IMR-90 (cell line): Measurements from ENCODE around the gene DSP. TPM values are rescaled to one million over a fixed set of nuclear protein-coding genes. Genes with fewer than 3 reads are reported as not detected.

Experiments used
- ATAC-seq: fragments of 200-7000 bp; cut with Tn5 transposase; 2 replicates; pipeline ENCODE4 v1.9.1; 2020; ENCODE audit warnings: low read depth, mild to moderate bottlenecking, moderate library complexity
- BruUV-seq: library from RNA; stranded (reverse); fragments of 400-500 nt; replicated peaks from 2 replicates; lab custom pipeline; 2021; lab: Mats Ljungman, UMichigan
- CTCF ChIA-PET: fragments of 300-600 bp; formaldehyde crosslinking; extraction: SDS; loops from one replicate; lab custom pipeline; 2021; ENCODE audit warnings: antibody characterized with exemption; lab: Yijun Ruan, JAX
- POLR2A ChIA-PET: fragments of 300-600 bp; sonication (Branson Sonifier 250); formaldehyde crosslinking; loops from one replicate; lab custom pipeline; 2022; ENCODE audit warnings: antibody characterized with exemption; ENCODE audit not compliant: unreplicated experiment; lab: Charles Lee
- DNase-seq: peaks from one replicate; pipeline ENCODE4 v3.0.0; 2013
- H2AFZ ChIP-seq: replicated peaks from 2 replicates; pipeline ENCODE3; 2013; ENCODE audit warnings: low read length, mild to moderate bottlenecking; ENCODE audit not compliant: poor library complexity
- H2AK5ac ChIP-seq: 2 replicates; pipeline ENCODE4 v1.6.1; 2013; ENCODE audit warnings: low read depth, low read length, inconsistent platforms
- H2AK9ac ChIP-seq: replicated peaks from 2 replicates; pipeline ENCODE3; 2013; ENCODE audit warnings: mild to moderate bottlenecking, low read depth, low read length, moderate library complexity; ENCODE audit not compliant: poor library complexity
- H2BK120ac ChIP-seq: 2 replicates; pipeline ENCODE4 v1.6.1; 2013; ENCODE audit warnings: low read depth, low read length, inconsistent platforms
- H2BK15ac ChIP-seq: 3 replicates; pipeline ENCODE4 v1.6.1; 2013; ENCODE audit warnings: low read depth, low read length, inconsistent platforms
- H2BK20ac ChIP-seq: 2 replicates; pipeline ENCODE4 v1.6.1; 2013; ENCODE audit warnings: low read depth, mild to moderate bottlenecking, inconsistent platforms, low read length, moderate library complexity
- H2BK5ac ChIP-seq: 2 replicates; pipeline ENCODE4 v1.6.1; 2013; ENCODE audit warnings: mild to moderate bottlenecking, low read depth, low read length, inconsistent platforms; ENCODE audit not compliant: poor library complexity, severe bottlenecking
- H3K14ac ChIP-seq: replicated peaks from 2 replicates; pipeline ENCODE4 v1.6.1; 2013; ENCODE audit warnings: low read depth, low read length, inconsistent platforms
- H3K18ac ChIP-seq: 2 replicates; pipeline ENCODE4 v1.6.1; 2013; ENCODE audit warnings: low read depth, low read length, control low read depth
- H3K23ac ChIP-seq: 2 replicates; pipeline ENCODE4 v1.6.1; 2013; ENCODE audit warnings: low read depth, low read length, inconsistent platforms
- H3K27ac ChIP-seq: 2 replicates; pipeline ENCODE4 v1.5.1; 2013; ENCODE audit warnings: mild to moderate bottlenecking, control low read depth, low read length; ENCODE audit not compliant: insufficient read depth
- H3K27me3 ChIP-seq: 2 replicates; pipeline ENCODE4 v1.6.1; 2013; ENCODE audit warnings: low read length; ENCODE audit not compliant: control insufficient read depth, insufficient read depth
- H3K36me3 ChIP-seq: 2 replicates; pipeline ENCODE4 v1.6.1; 2013; ENCODE audit warnings: low read length, mixed read lengths; ENCODE audit not compliant: control insufficient read depth, insufficient read depth
- H3K4ac ChIP-seq: 2 replicates; pipeline ENCODE4 v1.6.1; 2013; ENCODE audit warnings: low read depth, low read length, inconsistent platforms
- H3K4me1 ChIP-seq: 2 replicates; pipeline ENCODE4 v1.6.1; 2013; ENCODE audit warnings: low read length, mixed read lengths; ENCODE audit not compliant: control insufficient read depth, insufficient read depth
- H3K4me2 ChIP-seq: 2 replicates; pipeline ENCODE4 v1.6.1; 2013; ENCODE audit warnings: low read depth, mild to moderate bottlenecking, control low read depth, low read length, moderate library complexity
- H3K4me3 ChIP-seq: 2 replicates; pipeline ENCODE4 v1.5.1; 2013; ENCODE audit warnings: low read depth, mild to moderate bottlenecking, control low read depth, low read length, moderate library complexity; ENCODE audit not compliant: insufficient read depth
- H3K56ac ChIP-seq: 2 replicates; pipeline ENCODE4 v1.6.1; 2013; ENCODE audit warnings: low read length, inconsistent platforms; ENCODE audit not compliant: insufficient read depth; ENCODE audit errors: extremely low read depth
- H3K79me1 ChIP-seq, 2 experiments: 2 replicates each; pipeline ENCODE4 v1.6.1; 2013; ENCODE audit warnings: low read length in 2 of 2, inconsistent platforms in 1 of 2, low read depth in 1 of 2
- H3K9ac ChIP-seq: 2 replicates; pipeline ENCODE4 v1.6.1; 2013; ENCODE audit warnings: low read depth, low read length, control low read depth
- H3K9me1 ChIP-seq: 2 replicates; pipeline ENCODE4 v1.6.1; 2013; ENCODE audit warnings: low read length, inconsistent platforms; ENCODE audit not compliant: insufficient read depth
- H3K9me3 ChIP-seq: 2 replicates; pipeline ENCODE4 v1.6.1; 2013; ENCODE audit warnings: low read length; ENCODE audit not compliant: control insufficient read depth, insufficient read depth
- H4K20me1 ChIP-seq: 2 replicates; pipeline ENCODE4 v1.6.1; 2013; ENCODE audit warnings: low read length, inconsistent platforms; ENCODE audit not compliant: insufficient read depth
- H4K5ac ChIP-seq: 2 replicates; pipeline ENCODE4 v1.6.1; 2013; ENCODE audit warnings: mild to moderate bottlenecking, low read depth, low read length, control low read depth
- H4K8ac ChIP-seq, 2 experiments: 2 replicates each; pipeline ENCODE4 v1.6.1; 2013; ENCODE audit warnings: low read depth in 2 of 2, low read length in 2 of 2, control low read depth in 1 of 2, inconsistent platforms in 1 of 2
- H4K91ac ChIP-seq: 2 replicates; pipeline ENCODE4 v1.6.1; 2013; ENCODE audit warnings: low read depth, low read length, inconsistent platforms; ENCODE audit not compliant: insufficient read depth
- POLR2A ChIP-seq: IDR thresholded peaks from 2 replicates; pipeline ENCODE4 v1.6.1; 2012; ENCODE audit warnings: mild to moderate bottlenecking, low read depth, low read length
- WGBS, 2 experiments: methylation state at CpG; one replicate each; pipeline versions ENCODE4 v1.1.5 to v1.1.7; 2013; ENCODE audit warnings: missing lambda C conversion rate in 2 of 2; ENCODE audit not compliant: insufficient read length in 1 of 2; ENCODE audit errors: extremely low coverage in 2 of 2; 5-methylcytosine and 5-hydroxymethylcytosine counted together
- dilution Hi-C: fragments of 300-500 bp; cut with HindIII; formaldehyde crosslinking; loops from one replicate; pipeline ENCODE4 v1.14.3; 2018; ENCODE audit warnings: low sequenced_read_pairs; ENCODE audit not compliant: unreplicated experiment
- in situ Hi-C: fragments of 300-500 bp; cut with MboI; formaldehyde crosslinking; loops from 3 replicates; pipeline ENCODE4 v1.14.3; 2019; ENCODE audit warnings: low sequenced_read_pairs, inconsistent platforms, mixed read lengths
- intact Hi-C: fragments of 100-400 bp; cut with micrococcal nuclease; formaldehyde crosslinking; loops from 2 replicates; pipeline ENCODE4 v1.10.0; 2022
- polyA plus RNA-seq, 3 experiments: library from polyadenylated mRNA; depleted of rRNA; stranded (reverse); fragments of >200 nt; gene quantifications; 2 replicates each; pipeline ENCODE4 v1.2.3, GENCODE V29; 2012; ENCODE audit warnings: low replicate concordance in 1 of 3
- total RNA-seq: library from RNA; depleted of rRNA; stranded (reverse); fragments of >200 nt; gene quantifications from 2 replicates; pipeline ENCODE4 v1.2.3, GENCODE V29; 2012

Gene DSP
- total and polyA plus RNA-seq, 2 of the 4 experiments (the other 2 are of a cell fraction): 7.1 to 20.1 TPM

DNA sequence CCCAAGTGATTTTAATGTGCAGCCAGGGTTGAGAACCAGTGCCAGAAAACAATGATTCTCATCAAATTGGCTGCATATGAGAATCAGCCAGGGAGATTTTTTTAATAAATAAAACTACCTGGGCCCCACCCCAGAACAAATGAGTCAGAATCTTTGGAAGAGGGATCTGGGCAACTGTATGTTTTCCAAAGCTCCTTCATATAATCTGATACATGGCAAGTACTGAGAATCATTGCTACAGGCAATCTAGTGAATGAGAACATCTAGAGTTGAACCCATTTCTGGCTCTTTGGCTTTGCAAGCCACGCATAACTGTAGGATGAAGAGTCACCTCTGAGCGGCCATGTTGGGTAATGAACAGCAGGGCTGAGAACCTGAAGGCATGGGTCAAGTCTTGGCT is 26.1 kb upstream of the DSP start:
- H3K4me1 ChIP-seq: no peaks in the 10 kb centered on the region; the same call in 1 of the 2 replicates
- no peak overlapping the region for H3K4me3 ChIP-seq
- H2BK5ac ChIP-seq: no peak overlapping the region
- dilution Hi-C loops (no loop called here), in situ Hi-C loops (no loop called here), intact Hi-C loops (no loop called here)
- no peak overlapping the region for H3K27ac ChIP-seq
- no peak overlapping the region for H2BK20ac ChIP-seq
- BruUV-seq: no TSS peak
- H3K14ac ChIP-seq: no peak overlapping the region
- H4K20me1 ChIP-seq: no peaks in the 10 kb centered on the region
- no peaks in the 10 kb centered on the region for H3K36me3 ChIP-seq
- no peak overlapping the region for H2AK9ac ChIP-seq
- H2BK15ac ChIP-seq: no peak overlapping the region
- no peak for TF ChIP-seq POLR2A
- peaks cover 6% of the 10 kb centered on the region for H3K27me3 ChIP-seq
- no peaks in the 10 kb centered on the region for H3K9me1 ChIP-seq
- H3K4ac ChIP-seq: no peak overlapping the region
- H3K4me2 ChIP-seq: no peak overlapping the region
- H3K79me1 ChIP-seq: no peaks in the 10 kb centered on the region
- no peak overlapping the region for H4K5ac ChIP-seq
- no peak overlapping the region for H3K9ac ChIP-seq
- H4K91ac ChIP-seq: no peak overlapping the region
- ATAC-seq: no peak
- no peaks in the 10 kb centered on the region for H3K9me3 ChIP-seq
- no peak overlapping the region for H3K18ac ChIP-seq
- POLR2A ChIA-PET: no interaction called here
- H3K56ac ChIP-seq: no peak overlapping the region
- CTCF ChIA-PET: no interaction called here
- H2AK5ac ChIP-seq: no peak overlapping the region
- H4K8ac ChIP-seq: no peak overlapping the region
- no peak overlapping the region for H2AFZ ChIP-seq
- H2BK120ac ChIP-seq: no peak overlapping the region
- DNase-seq: no peak
- 48% methylated on average over 2 of the region's 2 CpGs; no CpG with 5 or more reads in 1 of the 2 experiments for WGBS, 2 experiments
- no peak overlapping the region for H3K23ac ChIP-seq
